Prostate gland (tissue), 2 donors: ENCODE data around the gene EXOC3L1. TPM values are rescaled to one million over a fixed set of nuclear protein-coding genes. Genes with fewer than 3 reads are reported as not detected.

Experiments
- DNase-seq: peaks from one replicate; pipeline ENCODE4 v3.0.0-alpha.2; 2019; ENCODE audit warnings: low spot score
- H3K27ac ChIP-seq, 2 donors: fragments of 200-600 bp; sonication (generic); 2 replicates each; pipeline ENCODE4 v1.5.1; 2017 to 2019
- H3K27me3 ChIP-seq: fragments of 200-600 bp; sonication (generic); replicated peaks from 2 replicates; pipeline ENCODE4 v1.5.1; 2019; ENCODE audit not compliant: insufficient read depth
- H3K36me3 ChIP-seq, 2 donors: fragments of 200-600 bp; sonication (generic); 1 replicate in 1 of 2; 2 replicates in 1 of 2; pipeline versions ENCODE4 v1.5.1 to v1.8.1; 2017 to 2019
- H3K4me1 ChIP-seq: fragments of 200-600 bp; sonication (generic); replicated peaks from 2 replicates; pipeline ENCODE4 v1.5.1; 2019
- H3K4me3 ChIP-seq, 2 donors: fragments of 200-600 bp; sonication (generic); 2 replicates each; pipeline ENCODE4 v1.5.1; 2017 to 2019
- H3K9me3 ChIP-seq: fragments of 200-600 bp; sonication (generic); 2 replicates; pipeline ENCODE4 v1.5.1; 2017
- POLR2A ChIP-seq: fragments of 450-650 bp; IDR thresholded peaks from one replicate; pipeline ENCODE4 v1.6.1; 2016; ENCODE audit warnings: antibody characterized with exemption, mild to moderate bottlenecking
- POLR2AphosphoS5 ChIP-seq: sonication (generic); formaldehyde crosslinking; IDR thresholded peaks from one replicate; pipeline ENCODE4 v1.6.1; 2017; ENCODE audit warnings: antibody characterized with exemption
- WGBS: methylation state at CpG from one replicate; pipeline ENCODE4 v1.1.5; 2018; 5-methylcytosine and 5-hydroxymethylcytosine counted together
- intact Hi-C: fragments of 100-400 bp; cut with DNase I; formaldehyde crosslinking; loops from one replicate; pipeline ENCODE4 v1.14.2; 2022
- total RNA-seq, 2 donors: library from RNA; depleted of rRNA; stranded (reverse); fragments of >200 nt; gene quantifications; one replicate each; pipeline ENCODE4 v1.1.0, GENCODE V29; 2016
- TF ChIP-seq, protein P1 (sequence below), 4 experiments: fragments of 200-600 bp in 2 of 4; fragments of 450-650 bp in 2 of 4; sonication (generic) in 2 of 4; IDR thresholded peaks; 1 replicate in 3 of 4; 2 replicates in 1 of 4; pipeline ENCODE4 v1.5.1; 2016 to 2019; ENCODE audit warnings: antibody characterized with exemption in 4 of 4, mild to moderate bottlenecking in 2 of 4, moderate library complexity in 2 of 4

EXOC3L1 gene
- 1 to 10 TPM; 1.1 to 8.2 TPM for total RNA-seq

- 37% methylated on average over 6 of the region's 6 CpGs for WGBS
- H3K4me1 ChIP-seq, result peaks cover 23% of the 10 kb centered on the region
- intact Hi-C loops, result no loop called here
Measured at GRCh38 chr16:67190041-67190440, at the start of gene EXOC3L1. EXOC3L1 (minus strand) TSS chr16:67190136; CDS start chr16:67189676, 460 bp downstream.

GRCh38 chr16:67238806-67239470 lies 49.0 kb upstream of the EXOC3L1 start:
- 90% methylated on average over 9 of the region's 9 CpGs for WGBS
- intact Hi-C loops, result no loop called here
- TF ChIP-seq POLR2A, result no peak
- TF ChIP-seq, protein P1, sequence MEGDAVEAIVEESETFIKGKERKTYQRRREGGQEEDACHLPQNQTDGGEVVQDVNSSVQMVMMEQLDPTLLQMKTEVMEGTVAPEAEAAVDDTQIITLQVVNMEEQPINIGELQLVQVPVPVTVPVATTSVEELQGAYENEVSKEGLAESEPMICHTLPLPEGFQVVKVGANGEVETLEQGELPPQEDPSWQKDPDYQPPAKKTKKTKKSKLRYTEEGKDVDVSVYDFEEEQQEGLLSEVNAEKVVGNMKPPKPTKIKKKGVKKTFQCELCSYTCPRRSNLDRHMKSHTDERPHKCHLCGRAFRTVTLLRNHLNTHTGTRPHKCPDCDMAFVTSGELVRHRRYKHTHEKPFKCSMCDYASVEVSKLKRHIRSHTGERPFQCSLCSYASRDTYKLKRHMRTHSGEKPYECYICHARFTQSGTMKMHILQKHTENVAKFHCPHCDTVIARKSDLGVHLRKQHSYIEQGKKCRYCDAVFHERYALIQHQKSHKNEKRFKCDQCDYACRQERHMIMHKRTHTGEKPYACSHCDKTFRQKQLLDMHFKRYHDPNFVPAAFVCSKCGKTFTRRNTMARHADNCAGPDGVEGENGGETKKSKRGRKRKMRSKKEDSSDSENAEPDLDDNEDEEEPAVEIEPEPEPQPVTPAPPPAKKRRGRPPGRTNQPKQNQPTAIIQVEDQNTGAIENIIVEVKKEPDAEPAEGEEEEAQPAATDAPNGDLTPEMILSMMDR (IDR thresholded peaks at IDR 0.05), result no peak
- TF ChIP-seq POLR2AphosphoS5, result no peak
- H3K4me1 ChIP-seq, result peaks cover 17% of the 10 kb centered on the region
- no peaks in the 10 kb centered on the region for H3K9me3 ChIP-seq
- no peaks in the 10 kb centered on the region for H3K27me3 ChIP-seq
- H3K36me3 ChIP-seq, result no peaks in the 10 kb centered on the region
- H3K4me3 ChIP-seq, result no peak overlapping the region
- no peak for DNase-seq
- H3K27ac ChIP-seq, result no peak overlapping the region

More at GRCh38 chr16:67190041-67190440, at the start of gene EXOC3L1:
- no peaks in the 10 kb centered on the region for H3K9me3 ChIP-seq
- no peak within 1 kb of the TSS for H3K27ac ChIP-seq
- no peak for DNase-seq
- peaks cover 0 to 8% of the 10 kb centered on the region in 2 donors for H3K36me3 ChIP-seq
- H3K4me3 ChIP-seq, result no peak within 1 kb of the TSS
- no peaks in the 10 kb centered on the region for H3K27me3 ChIP-seq
- no peak for TF ChIP-seq POLR2A
- TF ChIP-seq, protein P1 (IDR thresholded peaks at IDR 0.05), result no peak
- no peak for TF ChIP-seq POLR2AphosphoS5

- Histone ChIP-seq H3K9me3 (no peaks in the 10 kb centered on the region), H3K4me1 (peaks cover 17% of the 10 kb centered on the region), H3K4me3 (no peak overlapping the region), H3K27me3 (no peaks in the 10 kb centered on the region), H3K27ac (no peak overlapping the region), H3K36me3 (no peaks in the 10 kb centered on the region)
- no peak for TF ChIP-seq POLR2A
- no peak for TF ChIP-seq POLR2AphosphoS5
- TF ChIP-seq, protein P1 (IDR thresholded peaks at IDR 0.05), result no peak
- DNase-seq, result no peak
- intact Hi-C loops, result no loop called here
- WGBS, result 100% methylated on average over 3 of the region's 3 CpGs
Measured at GRCh38 chr16:67238278-67238575, 48.3 kb upstream of the EXOC3L1 start.

DNA sequence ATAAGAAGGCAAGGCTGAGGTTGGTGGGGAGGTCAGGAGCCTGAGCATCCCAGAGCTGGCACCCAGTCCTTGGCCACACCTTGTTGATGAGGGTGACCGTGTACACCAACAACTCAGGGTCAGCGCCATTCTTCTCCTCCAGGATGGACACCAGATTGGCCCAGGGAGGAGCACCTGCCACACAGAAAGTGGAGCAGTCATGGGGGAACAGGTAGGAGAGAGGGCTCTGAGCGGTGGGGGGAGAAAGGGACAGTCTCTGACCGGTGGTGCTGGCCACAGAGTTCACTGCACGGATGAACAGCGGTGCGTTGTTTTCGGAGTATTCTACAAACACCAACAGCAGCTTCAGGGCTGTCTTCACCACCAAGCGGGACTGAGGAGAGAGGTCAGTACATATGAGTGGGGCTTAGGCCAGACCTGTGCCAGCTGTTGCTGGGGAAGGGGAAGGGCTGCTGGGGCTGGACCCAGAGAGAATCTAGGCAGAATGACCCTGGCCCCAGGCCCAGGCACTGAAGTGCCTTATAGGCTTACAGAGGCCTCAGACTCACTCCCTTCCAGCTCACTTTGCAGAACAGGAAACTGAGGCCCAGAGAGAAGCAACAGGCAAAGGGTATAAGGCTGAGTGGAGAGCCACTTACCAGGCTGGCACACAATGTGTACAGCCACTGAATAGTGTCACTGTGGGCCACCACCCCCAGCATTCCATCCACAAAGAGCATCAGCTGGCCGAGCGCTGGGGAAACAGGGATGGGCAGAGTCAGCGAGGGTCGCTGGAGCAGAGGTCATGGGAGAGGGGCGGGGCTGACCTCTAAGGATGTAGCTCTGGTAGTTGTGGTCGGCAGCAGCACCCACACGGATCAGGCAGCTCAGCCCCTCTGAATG lies 47.7 kb upstream of the EXOC3L1 start:
- H3K9me3 ChIP-seq, result no peaks in the 10 kb centered on the region
- intact Hi-C loops, result no loop called here
- TF ChIP-seq, protein P1 (IDR thresholded peaks at IDR 0.05), result no peak
- TF ChIP-seq POLR2A (no peak), POLR2AphosphoS5 (no peak)
- H3K4me3 ChIP-seq, result no peak overlapping the region
- no peaks in the 10 kb centered on the region for H3K36me3 ChIP-seq
- H3K4me1 ChIP-seq, result peaks cover 17% of the 10 kb centered on the region
- H3K27me3 ChIP-seq, result no peaks in the 10 kb centered on the region
- H3K27ac ChIP-seq, result no peak overlapping the region
- 79% methylated on average over 16 of the region's 16 CpGs for WGBS
- DNase-seq, result no peak
